Measurements from ENCODE around the gene TMEM254.
"Not testable (repeated sequence)": the region's sequence is repeated elsewhere in the genome, so short reads cannot be mapped to it uniquely, and the experiment has no call there.

TMEM254 gene, protein sequence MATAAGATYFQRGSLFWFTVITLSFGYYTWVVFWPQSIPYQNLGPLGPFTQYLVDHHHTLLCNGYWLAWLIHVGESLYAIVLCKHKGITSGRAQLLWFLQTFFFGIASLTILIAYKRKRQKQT

DNA sequence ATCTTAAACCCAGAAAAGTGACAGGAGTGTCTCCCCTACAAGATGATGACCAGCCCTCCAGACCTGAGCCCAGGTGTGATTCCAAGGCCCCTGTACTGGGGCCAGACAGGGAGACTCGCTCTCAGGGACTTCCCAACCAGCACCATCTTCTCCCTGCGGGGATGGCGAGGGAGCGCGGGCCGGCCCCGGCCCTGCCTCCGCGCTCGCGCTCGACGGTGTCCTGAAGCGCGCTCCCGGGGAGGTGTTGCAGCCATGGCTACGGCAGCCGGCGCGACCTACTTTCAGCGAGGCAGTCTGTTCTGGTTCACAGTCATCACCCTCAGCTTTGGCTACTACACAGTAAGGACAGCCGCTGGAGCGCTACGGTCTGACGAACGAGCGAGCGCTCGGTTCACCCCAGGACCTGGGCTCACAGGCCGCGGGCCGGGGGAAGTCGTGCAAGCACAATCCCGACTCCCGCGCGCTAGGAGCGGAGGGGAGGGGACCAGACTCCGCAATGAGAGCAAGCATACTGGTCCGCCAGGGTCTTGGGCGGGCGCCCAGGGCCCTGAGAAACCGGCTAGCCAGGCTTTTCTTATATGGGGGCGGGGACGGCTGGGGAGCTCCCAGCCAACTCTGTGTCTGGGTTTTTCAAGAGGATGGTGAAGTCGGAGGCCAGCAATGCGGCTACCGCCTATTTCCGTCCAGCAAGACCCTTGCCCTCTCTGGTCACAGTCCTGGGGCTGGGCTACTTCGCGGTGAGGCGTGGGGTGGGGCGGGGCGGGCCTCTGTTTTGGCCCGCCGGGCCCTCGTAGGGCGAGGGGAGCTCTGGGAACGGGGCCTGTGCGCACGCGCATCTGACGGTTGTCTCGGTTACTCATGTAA is at the start of gene TMEM254:
Gene TMEM254 (plus strand): TSS at position 218 of the 864 bp plus-strand sequence. CDS start 35 bp downstream, at position 253.
- peak; percentile 86 for DNase-seq

DNA sequence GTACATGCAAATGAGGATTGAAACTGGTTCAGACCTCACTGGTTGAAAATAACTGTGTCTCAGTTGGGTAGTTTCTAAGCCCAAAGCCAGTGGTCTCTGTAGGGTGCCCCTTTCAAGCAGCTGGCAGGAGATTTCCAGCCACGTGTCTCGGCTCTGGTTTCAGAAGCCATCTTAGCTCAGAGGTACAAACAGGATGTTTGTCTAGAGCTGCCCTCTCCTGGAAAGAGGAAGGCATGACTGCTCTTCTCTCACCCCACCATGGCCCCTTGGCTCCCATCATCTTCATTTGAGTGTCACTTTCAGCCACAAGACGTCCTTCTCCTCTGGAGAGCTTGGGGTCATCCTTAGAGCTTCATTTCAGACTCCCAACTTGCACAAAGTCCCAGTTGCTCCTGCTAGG is 49.3 kb upstream of the TMEM254 start:
- DNase-seq, result not testable (repeated sequence)

DNA sequence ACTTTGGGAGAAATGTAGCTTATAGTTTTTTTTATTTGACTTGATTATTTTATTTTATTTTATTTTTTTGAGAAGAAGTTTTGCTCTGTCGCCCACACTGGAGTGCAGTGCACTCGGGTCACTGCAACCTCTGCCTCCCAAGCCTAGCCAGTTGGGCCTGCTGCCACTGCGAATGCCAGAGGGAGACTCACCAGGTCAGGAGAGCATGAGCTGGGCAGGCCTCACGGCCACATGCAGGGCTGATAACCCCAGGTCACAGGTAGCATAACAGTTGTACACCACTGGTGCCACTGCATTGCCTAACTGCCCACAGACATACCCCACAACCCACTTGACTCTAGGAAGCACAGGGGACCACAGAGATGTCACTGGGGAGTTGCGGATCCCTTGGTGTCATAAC is 48.6 kb upstream of the TMEM254 start:
- DNase-seq, result not testable (repeated sequence)

DNA sequence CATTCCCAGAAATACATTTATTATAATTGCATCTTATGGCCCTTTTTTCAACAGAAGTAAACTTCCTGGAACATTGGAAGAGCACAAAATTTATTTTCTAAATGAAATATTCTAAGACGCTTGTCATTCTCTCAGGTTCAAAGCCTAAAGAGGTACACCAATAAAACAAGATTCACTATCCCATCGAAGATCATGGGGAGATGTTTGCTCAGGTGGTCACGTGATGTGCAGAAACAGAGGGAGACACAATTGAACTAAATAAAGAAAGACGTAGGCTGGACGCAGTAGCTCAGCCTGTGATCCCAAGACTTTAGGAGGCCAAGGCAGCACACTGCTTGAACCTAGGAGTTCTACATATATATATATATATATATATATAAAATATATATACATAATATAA is 46.0 kb upstream of the TMEM254 start:
- DNase-seq, result no peak

DNA sequence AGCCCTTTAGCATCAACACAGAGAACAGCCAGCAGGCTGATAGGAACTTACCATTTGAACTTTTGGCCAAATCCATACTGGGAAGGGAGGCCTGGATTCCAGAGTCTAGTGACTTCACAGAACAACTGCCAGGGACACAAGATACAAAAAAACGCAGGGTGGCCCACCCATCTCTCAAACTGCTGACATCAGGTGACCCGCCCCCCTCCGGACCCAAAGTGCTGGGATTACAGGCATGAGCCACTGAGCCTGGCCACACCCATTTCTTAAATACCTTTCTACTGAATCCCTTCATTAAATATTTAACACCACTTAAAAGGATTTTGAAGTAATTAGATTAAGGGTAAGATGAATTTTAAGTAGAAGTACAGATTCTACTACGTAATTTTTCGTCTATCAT is 43.7 kb upstream of the TMEM254 start:
- DNase-seq, result not testable (repeated sequence)

DNA sequence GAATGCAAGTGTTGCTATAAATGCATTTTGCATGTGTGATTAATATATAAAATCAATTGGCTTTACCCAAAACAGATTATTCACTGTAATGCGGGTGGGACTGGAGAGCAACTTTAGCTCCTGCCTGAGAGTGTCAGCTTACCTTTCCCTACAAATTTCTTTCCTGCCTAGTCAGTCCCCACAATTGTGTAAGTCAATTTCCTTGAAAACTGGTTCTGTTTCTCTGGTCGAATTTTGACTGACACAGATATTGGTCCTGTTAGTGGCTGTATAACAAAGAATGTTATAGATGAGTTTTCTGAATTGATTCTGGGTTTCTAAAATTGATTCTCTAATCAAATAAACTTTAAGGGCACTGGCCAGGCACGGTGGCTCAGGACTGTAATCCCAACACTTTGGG is 43.0 kb upstream of the TMEM254 start:
- DNase-seq, result not testable (repeated sequence)

DNA sequence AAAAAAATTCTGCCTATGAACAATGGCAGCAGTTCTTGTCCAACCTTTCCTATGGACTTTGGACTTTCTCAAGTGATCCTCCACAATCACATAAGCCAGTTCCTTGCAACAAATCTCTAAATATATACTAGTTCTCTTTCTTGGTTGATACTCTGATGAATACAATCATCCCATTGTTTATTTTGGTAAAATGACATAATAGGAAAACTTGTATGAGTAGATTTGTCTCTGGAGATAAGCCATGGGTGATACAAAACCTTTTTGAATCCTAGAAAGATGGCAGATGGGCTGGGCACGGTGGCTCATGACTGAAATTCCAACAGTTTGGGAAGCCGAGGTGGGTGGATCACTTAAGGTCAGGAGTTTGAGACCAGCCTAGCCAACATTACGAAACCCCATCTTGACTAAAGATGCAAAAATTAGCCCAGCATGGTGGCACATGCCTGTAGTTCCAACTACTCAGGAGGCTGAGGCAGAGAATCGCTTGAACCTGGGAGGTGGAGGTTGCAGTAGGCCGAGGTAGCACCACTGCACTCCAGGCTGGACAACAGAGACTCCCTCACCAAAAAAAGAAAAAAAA is 41.5 kb upstream of the TMEM254 start:
- not testable (repeated sequence) for DNase-seq

DNA sequence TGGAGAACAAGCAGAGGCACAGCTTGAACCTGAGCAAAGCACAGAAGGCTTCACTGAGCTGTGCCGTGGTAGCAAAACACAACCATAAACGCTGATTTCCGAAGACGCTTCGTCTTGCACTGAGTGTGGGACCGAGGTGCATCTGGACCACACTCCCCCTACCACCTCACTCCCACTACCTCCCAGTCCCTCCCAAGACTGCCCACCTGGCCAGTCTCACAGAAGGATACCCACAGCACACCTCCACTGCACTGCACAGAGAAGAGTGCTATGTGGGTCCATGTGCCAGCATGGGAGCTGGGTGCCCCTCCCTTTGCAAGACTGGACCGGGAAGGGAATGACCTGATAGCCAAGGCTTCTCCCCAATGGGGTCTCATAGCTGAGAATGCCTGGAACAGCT is 40.2 kb upstream of the TMEM254 start:
- DNase-seq, result not testable (repeated sequence)

DNA sequence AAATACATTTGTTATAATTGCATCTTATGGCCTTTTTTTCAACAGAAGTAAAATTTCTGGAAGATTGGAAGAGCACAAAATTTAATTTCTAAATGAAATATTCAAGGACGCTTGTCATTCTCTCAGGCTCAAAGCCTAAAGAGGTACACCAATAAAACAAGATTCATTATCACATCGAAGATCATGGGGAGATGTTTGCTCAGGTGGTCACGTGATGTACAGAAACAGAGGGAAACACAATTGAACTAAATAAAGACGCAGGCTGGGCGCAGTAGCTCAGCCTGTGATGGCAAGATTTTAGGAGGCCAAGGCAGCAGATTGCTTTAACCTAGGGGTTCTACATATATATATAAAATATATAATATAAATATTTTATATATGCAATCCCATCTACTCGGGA is 37.3 kb upstream of the TMEM254 start:
- DNase-seq, result no peak

DNA sequence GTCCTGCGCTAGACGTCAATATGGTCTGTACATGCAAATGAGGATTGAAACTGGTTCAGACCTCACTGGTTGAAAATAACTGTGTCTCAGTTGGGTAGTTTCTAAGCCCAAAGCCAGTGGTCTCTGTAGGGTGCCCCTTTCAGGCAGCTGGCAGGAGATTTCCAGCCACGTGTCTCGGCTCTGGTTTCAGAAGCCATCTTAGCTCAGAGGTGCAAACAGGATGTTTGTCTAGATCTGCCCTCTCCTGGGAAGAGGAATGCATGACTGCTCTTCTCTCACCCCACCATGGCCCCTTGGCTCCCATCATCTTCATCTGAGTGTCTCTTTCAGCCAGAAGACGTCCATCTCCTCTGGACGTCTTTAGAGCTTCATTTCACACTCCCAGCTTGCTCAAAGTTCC is 33.5 kb upstream of the TMEM254 start:
- DNase-seq, result not testable (repeated sequence)

DNA sequence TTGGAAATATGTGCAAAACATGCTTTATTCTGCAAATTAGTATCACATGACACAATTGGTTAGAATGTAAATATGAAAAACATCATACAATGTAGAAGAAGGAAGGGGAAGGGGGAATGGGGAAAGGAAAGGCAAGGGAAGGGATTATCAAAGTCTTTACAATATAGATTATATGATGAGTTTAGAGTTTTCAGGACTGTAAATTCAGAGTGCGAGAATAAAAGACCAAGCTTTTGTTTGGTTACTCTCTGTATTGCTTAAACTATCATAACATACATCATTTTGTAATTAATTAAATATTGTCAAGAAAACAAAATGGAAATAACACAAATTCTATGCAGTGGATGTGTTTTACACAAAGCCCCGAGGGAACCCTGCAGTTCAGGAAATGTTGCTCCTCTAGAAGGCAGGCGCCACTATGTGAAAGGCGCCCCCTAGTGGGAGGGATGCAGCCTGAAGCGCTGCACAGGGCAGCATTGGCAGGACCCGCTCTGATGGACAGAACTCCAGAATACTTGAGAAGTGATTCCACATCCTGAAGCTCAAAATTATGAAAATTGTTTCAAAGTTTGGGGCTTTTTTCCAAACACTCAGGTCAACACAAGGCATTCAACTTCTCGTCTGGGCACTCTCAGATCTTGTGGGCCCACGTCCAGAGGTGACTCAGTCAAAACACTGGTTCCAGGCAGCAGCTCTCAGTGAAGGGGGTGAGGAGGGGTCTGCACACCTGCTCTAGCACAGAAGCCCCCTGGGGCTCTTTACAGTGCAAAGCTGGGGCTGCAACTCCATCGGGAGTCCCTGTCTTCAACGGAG is 31.6 kb upstream of the TMEM254 start:
- DNase-seq, result peak; percentile 77

DNA sequence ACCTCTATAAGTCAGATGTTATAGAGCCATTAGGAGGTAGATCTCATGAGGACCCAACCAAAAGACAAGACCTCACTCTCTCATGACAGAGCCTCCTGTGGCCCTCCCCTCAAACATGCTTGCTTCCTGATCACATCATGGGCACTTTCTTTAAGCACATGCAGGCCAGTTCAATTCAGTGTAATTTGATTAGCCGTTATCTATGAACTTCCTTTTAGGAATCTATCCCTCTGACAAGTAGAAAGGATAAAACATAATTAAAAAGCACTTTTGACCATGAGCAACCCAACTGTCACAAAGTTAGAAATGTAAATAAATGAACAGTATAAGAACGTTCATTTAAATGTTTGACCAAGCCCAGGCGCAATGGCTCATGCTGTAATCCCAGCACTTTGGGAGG is 27.7 kb upstream of the TMEM254 start:
- no peak for DNase-seq

DNA sequence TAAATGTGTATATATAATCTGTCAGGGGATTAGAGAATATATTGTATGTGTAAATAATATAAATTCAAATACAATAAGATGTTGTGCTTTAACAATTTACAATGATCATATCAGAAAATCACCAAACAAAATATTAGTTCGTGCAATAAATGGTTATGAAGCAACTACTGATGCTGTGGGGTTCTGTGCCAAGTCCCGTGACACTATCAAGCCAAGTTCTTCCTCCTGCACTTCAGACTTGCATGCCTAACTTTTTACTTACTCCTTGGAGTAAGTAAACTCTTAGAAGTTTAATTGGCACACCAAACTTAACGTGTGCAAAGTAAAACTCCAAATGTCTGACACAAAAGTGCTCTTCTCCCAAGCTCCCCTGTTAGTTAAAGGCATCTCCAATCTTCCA is 26.5 kb upstream of the TMEM254 start:
- no peak for DNase-seq

DNA sequence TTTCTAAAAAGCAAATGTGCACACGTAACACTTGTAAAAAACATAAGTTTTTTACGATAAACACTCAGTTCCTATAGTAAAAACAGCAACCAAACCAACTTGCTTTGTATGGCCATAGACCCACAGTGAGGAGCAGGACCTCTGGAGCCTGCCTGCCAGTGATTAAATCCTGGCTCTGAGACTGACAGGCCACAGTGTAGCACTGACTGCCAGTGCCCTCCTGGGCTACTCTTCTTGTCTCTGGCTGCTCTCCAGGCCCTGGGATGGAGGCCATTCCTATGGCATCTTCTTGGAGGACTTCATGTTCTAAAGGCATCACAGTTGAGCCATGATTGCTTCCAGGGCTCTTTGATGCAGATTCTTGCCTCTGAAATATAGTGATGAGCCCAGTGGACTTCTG is 22.7 kb upstream of the TMEM254 start:
- DNase-seq, result no peak

DNA sequence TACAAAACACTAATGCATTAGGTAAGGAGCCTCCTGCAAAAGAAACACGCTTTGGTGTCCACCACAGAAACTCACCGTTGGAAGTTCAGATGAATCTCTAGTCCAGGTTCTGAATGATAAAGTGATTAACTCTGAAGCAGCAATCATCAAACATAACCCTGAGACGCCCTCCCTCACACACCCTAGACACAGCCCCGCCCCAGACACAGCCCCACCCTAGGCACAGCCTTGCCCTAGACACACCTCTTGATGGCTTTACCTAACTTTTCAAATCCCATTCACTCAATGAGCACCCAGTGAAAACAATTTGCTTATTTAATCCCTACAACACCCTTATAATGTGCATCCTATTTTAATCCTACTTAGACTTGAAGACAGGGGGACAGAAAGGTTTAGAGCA is 21.3 kb upstream of the TMEM254 start:
- DNase-seq, result no peak

DNA sequence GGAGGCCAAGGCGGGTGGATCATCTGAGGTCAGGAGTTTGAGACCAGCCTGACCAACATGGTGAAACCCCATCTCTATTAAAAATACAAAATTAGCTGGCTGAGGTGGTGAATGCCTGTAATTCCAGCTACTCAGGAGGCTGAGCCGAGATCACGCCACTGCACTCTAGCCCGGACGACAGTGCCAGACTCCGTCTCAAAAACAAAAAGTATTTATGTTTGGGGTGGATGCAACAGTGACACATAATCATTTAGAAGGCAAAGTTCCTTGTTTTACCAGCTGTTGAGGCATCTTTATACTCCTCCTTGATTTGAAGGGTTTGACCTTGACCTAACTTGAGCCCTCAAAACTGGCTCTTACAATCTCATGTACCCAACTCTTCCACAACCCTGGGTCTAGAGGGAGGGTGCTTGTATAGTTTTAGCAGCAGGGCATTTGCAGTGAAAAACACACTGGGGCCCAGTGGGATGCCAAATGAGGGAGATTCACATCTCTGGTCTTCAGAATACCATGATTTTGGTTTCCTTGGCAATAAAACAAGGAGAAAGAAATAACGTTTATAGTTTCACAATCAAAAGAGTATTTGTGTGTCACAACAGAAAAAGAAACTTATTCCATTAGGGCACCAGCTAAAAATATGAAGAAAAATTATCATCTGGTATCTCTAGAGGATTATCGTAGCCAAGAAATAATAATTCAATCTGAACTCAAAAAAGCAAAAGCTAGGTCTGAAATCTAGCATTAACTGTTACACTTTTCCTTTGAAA is 14.2 kb upstream of the TMEM254 start:
- no peak for DNase-seq

DNA sequence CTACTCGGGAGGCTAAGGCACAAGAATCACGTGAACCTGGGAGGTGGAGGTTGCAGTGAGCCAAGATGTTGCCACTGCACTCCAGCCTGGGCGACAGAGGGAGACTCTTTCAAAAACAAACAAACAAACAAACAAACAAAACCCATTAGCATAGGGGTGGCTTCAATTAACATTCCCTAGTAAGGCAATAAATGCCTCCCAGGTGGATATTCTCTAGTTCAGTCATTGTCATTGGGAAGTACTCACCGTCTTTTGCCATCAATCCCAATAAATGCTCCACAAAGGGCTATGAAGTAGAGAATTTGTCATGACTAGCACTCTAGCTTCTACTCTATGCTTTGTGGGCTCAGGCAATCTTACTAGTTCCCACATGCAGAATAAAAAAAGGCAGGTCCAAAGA is 11.7 kb upstream of the TMEM254 start:
- DNase-seq, result no peak

DNA sequence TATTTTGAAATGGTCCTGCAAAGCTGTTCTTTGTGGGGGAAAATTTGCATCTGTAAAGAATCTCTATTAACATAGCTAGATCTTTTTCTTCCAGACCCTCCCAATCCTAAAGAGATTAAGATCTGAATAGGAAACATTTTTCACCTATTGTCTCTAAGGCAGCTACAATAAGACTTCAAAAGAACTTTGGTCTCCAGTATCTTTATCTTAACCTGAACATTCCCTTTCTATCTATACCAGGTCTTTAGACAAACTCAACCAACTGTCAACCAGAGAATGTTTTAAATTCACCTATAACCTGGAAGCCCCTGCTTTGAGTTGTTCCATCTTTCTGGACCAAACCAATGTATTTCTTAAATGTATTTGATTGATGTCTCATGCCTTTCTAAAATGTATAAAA is 10.6 kb upstream of the TMEM254 start:
- DNase-seq, result not testable (repeated sequence)

DNA sequence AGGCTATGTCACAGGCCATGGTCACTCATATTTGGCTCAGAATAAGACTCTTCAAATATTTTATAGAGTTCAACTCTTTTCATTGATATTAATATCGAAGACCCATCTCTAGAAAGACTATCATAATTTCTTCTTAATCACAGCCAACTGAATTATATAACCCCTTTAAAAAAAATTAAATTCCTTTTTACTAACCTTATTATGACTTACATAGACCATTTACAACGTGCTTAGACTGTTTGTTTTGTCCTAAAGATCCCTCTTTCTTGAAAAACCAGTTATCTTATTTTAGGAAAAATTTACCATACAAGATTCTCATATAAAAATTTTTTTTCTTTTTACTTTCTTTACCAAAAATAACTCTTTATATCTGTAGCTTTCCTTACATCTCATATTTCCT is 10.2 kb upstream of the TMEM254 start:
- no peak for DNase-seq

DNA sequence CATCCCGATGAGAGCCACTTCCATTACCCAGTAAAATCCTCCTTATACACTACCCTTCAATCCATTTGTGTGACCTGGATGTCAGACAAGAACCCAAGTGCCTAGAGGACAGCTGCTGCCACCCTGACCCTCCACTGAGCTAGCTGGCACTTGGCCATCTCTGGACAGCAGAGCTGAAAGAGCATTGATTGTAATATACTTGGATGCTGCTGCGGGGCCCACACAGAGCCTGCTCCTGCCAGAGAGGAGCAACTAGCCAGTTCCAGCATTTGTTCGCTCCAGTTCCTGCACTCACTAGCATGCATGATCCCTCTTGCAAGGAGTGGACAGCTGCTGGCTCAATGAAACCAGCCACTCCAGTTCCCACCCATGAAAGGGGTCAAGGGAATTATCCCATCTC is 8.4 kb upstream of the TMEM254 start:
- no peak for DNase-seq

DNA sequence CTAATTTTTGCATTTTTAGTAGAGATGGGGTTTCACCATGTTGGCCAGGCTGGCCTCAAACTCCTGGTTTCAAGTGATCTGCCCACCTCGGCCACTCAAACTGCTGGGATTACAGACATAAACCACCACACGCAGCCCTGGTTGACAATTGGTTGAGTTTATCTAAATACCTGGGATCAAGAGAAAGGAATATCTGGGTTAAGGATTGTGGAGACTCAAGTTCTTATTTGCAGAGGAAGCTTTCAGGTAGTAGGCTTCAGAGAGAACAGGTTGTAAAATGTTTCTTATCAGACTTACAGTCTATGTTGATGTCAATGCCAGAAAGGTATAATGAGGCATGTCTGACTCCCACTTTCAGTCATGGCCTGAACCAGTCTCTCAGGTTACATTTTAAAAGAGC is 5.9 kb upstream of the TMEM254 start:
- no peak for DNase-seq

DNA sequence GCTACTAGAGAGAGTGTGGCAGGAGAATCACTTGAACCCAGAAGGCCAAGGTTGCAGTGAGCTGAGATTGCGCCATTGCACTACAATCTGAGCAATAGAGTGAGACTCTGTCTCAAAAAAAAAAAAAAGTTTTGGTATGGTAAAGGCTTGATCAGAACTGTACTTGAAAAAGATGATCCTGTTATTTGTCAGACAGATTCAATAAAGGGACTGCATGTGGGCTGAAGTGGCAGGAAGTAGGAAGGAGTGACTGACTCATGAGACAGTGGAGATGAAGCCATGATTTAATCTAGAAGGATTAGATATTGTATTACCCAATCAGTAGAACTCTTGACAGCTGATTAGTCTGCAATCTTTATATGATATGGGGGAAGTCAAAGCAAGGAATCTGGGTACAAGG is 2.7 kb upstream of the TMEM254 start:
- no peak for DNase-seq
